NCI-H446 (cell line): ENCODE results near the gene MKRN3.
"Not testable (repeated sequence)": the region's sequence is repeated elsewhere in the genome, so short reads cannot be mapped to it uniquely, and the experiment has no call there.

ENCODE experiments used
- DNase-seq, 2 experiments: peaks; one replicate each; lab custom pipeline; 2025; lab: John Stamatoyannopoulos, UW

The MKRN3 gene

DNA sequence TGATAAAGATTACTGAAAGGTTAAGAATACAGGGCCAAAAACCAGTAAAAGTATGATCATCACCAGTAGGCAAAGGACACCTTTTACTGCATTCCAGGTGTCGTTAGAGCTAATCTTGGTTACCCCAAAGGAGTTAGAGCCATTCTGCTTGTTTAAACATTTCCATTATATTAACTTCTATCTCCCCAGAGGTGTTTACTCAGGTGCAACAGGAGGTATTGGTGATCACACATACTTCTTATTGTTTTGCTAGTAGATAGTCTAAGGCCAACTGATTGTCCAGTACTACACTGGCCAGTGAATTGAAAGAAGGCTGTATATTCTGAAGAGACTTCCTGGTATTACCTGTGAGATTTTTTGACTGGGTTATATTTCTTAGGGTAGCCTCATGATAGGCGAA is 22.8 kb downstream of the MKRN3 start:
- no peak for DNase-seq

DNA sequence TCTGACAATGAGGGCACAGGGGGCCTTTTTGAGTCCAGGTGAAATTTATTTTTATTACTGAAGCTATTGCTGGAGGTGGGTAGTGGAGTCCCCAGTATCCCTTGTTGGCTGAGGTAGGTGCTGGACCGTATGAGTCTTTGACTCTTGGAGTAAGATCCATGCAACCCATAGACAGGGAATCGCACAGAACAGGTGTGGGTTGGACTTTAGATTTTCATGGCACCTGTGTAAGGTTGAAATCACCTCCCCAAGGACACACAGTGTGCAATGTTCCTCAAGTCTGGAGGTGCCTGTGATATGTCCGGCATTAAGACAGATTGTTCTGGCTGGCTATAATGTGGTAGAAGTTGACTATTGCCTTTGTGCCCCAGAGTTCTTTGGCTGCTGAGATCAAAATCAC is 23.5 kb downstream of the MKRN3 start:
- no peak for DNase-seq

DNA sequence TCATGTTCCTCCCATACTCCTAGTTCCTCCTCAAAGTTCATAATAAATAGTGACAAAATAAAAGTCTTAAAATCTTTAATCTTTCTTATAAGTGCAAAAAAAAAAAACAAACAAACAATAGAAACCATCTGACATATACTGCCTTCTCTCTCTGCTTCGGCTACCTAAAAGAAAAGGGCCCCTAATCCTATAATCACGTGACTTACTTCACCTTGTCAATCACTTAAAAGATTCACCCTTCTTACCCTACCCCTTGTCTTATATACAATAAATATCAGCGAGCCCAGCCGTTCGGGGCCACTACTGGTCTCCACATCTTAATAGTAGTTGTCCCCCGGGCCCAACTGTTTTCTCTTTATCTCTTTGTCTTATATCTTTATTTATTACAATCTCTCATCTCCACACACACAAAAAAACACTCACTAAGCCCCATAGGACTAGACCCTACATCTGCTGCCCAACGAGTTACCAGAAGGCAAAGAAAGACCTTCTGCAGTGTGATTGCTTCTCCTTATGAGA is 28.8 kb downstream of the MKRN3 start:
- no peak for DNase-seq

GRCh38 chr15:23595368-23595767 is 29.9 kb downstream of the MKRN3 start:
- DNase-seq: no peak

- no peak for DNase-seq
Observed at GRCh38 chr15:23596736-23597135, 31.3 kb downstream of the MKRN3 start.

DNA sequence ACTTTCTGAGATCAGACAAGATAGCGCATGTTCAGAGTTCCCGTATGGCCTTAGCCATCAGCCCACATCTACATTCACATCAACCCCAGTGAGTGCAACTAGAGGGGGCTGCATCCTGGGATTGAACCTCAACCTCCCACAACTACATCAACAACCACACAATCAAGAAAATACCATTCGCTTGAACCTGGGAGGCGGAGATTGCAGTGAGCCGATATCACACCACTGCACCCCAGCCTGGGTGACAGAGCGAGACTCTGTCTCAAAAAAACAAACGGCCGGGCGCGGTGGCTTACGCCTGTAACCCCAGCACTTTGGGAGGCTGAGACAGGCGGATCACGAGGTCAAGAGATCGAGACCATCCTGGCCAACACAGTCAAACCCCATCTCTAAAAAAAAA is 31.8 kb downstream of the MKRN3 start:
- DNase-seq: not testable (repeated sequence)

- DNase-seq: no peak
Observed at GRCh38 chr15:23599053-23599452, 33.6 kb downstream of the MKRN3 start.

DNA sequence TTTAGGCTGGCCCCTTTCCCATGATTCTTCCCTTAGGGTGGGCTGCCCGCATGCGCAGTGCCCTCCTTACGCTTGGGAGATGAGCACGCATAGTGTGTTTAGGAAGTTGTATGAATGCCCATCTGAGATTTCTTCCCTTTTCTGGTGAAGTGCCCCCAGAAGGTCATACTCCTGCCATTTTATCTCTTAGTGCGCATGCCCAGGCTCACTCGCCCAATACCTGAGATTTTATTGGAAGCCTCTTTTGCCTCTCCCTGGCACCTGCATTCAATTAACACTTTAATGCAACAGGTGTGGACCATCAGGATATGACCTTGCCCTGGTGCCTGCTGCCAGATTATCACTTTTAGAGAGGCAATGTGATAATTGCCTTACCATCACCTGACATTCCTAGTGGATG is 36.6 kb downstream of the MKRN3 start:
- no peak for DNase-seq

GRCh38 chr15:23606226-23606625 is 40.8 kb downstream of the MKRN3 start:
- DNase-seq: no peak

DNA sequence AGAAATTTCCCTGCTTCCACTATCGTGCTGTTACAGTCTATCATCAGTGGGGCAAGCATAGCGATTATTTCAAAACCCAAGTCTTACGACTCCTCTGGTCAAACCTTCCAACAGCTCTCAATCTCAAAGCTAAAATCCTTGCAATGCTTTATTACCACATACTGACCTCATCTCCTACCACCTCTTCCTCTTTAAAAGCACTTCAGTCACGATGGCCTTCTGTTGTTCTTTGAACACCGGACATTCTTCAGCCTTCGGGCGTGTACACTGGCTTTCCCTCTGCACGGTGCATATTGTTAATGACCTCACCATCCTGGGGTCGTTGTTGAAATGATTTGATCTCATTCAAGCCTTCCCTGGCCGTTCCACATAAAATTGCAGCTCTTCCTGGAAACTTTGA is 51.1 kb downstream of the MKRN3 start:
- DNase-seq: no peak
